ENCODE results near the gene SLC10A1. TPM values are rescaled to one million over a fixed set of nuclear protein-coding genes. Genes with fewer than 3 reads are reported as not detected.

The SLC10A1 gene
- total RNA-seq, 4 donors from 2014 or later: not detected

DNA sequence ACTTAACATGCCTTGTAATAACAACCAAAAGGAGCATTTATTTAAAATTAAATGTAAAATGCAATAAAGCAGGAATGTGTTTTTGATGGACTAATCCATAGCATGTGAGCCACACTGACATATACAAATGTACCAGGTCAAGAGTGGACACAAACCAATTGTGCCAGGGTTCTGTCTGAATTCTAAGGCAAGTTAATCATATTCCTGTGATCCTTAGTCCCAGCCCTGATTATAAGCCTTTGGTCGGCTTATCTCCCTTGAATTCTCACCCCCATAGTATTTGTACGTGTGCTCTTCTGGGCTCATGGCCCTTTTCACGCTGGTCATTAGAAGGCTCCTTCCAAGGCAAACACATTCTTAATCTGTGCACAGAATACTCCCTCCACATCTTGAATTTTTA lies 40.7 kb downstream of the SLC10A1 start:
- H3K4me3 ChIP-seq: no peak overlapping the region
- DNase-seq: no peak
- H3K36me3 ChIP-seq: no peaks in the 10 kb centered on the region
- H3K9me3 ChIP-seq: no peaks in the 10 kb centered on the region
- no peaks in the 10 kb centered on the region for H3K27me3 ChIP-seq
- H3K4me1 ChIP-seq: no peaks in the 10 kb centered on the region
- H3K27ac ChIP-seq: no peak overlapping the region
- TF ChIP-seq, protein P1, sequence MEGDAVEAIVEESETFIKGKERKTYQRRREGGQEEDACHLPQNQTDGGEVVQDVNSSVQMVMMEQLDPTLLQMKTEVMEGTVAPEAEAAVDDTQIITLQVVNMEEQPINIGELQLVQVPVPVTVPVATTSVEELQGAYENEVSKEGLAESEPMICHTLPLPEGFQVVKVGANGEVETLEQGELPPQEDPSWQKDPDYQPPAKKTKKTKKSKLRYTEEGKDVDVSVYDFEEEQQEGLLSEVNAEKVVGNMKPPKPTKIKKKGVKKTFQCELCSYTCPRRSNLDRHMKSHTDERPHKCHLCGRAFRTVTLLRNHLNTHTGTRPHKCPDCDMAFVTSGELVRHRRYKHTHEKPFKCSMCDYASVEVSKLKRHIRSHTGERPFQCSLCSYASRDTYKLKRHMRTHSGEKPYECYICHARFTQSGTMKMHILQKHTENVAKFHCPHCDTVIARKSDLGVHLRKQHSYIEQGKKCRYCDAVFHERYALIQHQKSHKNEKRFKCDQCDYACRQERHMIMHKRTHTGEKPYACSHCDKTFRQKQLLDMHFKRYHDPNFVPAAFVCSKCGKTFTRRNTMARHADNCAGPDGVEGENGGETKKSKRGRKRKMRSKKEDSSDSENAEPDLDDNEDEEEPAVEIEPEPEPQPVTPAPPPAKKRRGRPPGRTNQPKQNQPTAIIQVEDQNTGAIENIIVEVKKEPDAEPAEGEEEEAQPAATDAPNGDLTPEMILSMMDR (IDR thresholded peaks at IDR 0.05): no peak
- TF ChIP-seq POLR2A (IDR thresholded peaks at IDR 0.05): no peak
- intact Hi-C loops (cut with DNase I; ENCODE audit: low total_unique reads): no loop called here

DNA sequence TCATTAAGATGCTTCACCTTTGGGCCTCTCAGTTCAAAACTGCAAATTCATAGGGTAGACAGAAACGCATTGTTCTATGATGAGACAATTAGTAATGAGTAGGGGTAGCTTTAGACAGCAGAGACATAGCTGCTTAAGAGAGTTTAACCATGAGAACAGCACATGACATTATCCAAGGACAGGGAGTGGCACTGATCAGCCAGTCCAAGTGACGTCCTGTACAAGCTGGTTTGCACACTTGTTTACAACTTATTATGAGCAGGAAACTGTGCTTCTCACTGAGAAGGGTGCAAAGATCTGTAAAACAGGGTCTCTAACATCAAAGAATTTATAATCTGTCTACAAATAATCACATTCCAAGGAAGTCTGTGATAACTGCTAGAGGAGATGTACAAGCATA lies 41.3 kb downstream of the SLC10A1 start:
- no peaks in the 10 kb centered on the region for H3K9me3 ChIP-seq
- no peaks in the 10 kb centered on the region for H3K36me3 ChIP-seq
- H3K27me3 ChIP-seq: no peaks in the 10 kb centered on the region
- H3K4me3 ChIP-seq: no peak overlapping the region
- TF ChIP-seq, protein P1 (IDR thresholded peaks at IDR 0.05): no peak
- no peak for TF ChIP-seq POLR2A (IDR thresholded peaks at IDR 0.05)
- no peak for DNase-seq
- intact Hi-C loops (cut with DNase I; ENCODE audit: low total_unique reads): no loop called here
- H3K27ac ChIP-seq: no peak overlapping the region
- H3K4me1 ChIP-seq: no peaks in the 10 kb centered on the region

DNA sequence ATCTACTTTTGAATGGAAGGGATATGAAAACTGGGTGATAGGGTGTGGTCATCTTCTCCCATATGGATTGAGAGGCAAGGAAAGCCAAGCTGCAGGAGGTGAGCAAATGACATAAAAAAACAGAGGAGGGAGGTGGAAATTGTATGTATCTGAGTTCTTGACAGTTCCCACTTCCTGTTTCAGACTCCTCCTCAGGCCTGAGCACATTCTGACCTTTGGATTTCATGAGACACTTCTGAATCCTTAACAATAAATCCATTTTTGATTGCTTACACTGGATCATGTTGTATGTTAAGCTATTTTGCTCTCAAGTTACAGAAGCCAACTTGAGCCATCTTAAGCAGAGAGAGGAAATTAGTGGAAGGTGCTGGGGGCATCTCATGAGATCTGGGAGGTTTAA lies 41.7 kb downstream of the SLC10A1 start:
- intact Hi-C loops (cut with DNase I; ENCODE audit: low total_unique reads): no loop called here
- Histone ChIP-seq H3K27ac (no peak overlapping the region), H3K27me3 (no peaks in the 10 kb centered on the region), H3K36me3 (no peaks in the 10 kb centered on the region), H3K4me1 (no peaks in the 10 kb centered on the region), H3K9me3 (no peaks in the 10 kb centered on the region), H3K4me3 (no peak overlapping the region)
- DNase-seq: no peak
- TF ChIP-seq, protein P1 (IDR thresholded peaks at IDR 0.05): no peak
- TF ChIP-seq POLR2A (IDR thresholded peaks at IDR 0.05): no peak

DNA sequence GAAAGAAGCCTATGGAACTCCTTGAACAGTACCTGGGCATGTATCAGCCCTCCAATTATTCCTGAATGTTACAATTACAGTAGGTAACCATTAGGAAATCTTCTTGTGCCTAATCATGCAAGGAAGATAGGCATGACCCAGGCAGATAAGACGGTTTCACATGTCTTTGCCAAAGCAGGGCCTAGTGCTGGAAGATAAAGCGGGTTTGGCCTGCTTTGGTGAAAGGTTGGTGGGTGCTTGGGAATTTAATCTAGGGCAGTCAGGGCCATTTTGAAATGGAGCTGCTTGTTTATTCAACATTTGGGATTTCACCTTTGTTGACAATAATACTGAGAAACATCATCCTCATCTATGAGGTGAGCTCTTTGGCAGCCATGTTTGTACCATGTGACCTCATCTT lies 42.6 kb downstream of the SLC10A1 start:
- Histone ChIP-seq H3K4me1 (no peaks in the 10 kb centered on the region), H3K9me3 (no peaks in the 10 kb centered on the region), H3K27me3 (no peaks in the 10 kb centered on the region), H3K27ac (no peak overlapping the region), H3K36me3 (no peaks in the 10 kb centered on the region), H3K4me3 (no peak overlapping the region)
- no peak for DNase-seq
- intact Hi-C loops (cut with DNase I; ENCODE audit: low total_unique reads): no loop called here
- no peak for TF ChIP-seq POLR2A (IDR thresholded peaks at IDR 0.05)
- TF ChIP-seq, protein P1 (IDR thresholded peaks at IDR 0.05): no peak

DNA sequence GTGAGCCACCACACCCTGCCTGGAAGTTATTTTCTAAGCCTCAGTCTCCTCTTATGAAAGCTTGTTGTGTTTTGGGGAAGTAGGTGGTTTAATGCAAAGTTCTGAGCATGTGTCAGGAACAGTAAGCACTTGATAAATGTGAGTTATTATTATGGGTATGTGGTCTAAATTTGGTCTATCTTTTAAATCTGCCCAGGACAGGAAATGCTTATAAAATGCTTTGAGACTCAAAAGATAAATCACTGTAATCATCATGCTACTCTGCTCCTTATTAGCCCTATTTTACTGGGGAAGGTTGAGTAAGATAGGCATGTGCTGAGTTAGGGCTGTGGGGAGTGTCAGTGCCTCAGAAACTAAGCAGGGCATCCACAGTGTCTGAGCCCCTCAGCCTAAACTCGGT lies 43.2 kb downstream of the SLC10A1 start:
- no peaks in the 10 kb centered on the region for H3K4me1 ChIP-seq
- no peaks in the 10 kb centered on the region for H3K36me3 ChIP-seq
- H3K4me3 ChIP-seq: no peak overlapping the region
- TF ChIP-seq, protein P1 (IDR thresholded peaks at IDR 0.05): no peak
- TF ChIP-seq POLR2A (IDR thresholded peaks at IDR 0.05): no peak
- intact Hi-C loops (cut with DNase I; ENCODE audit: low total_unique reads): no loop called here
- no peak overlapping the region for H3K27ac ChIP-seq
- DNase-seq: no peak
- H3K27me3 ChIP-seq: no peaks in the 10 kb centered on the region
- H3K9me3 ChIP-seq: no peaks in the 10 kb centered on the region
